Choroid plexus epithelial cell (primary cell): ENCODE measurements around the gene KCNJ16.
"Not testable (repeated sequence)": the region's sequence is repeated elsewhere in the genome, so short reads cannot be mapped to it uniquely, and the experiment has no call there.

ENCODE experiments used
- DNase-seq: peaks from one replicate; pipeline ENCODE4 v3.0.0-alpha.2; 2010; ENCODE audit warnings: low read depth
- H3K4me3 ChIP-seq: 2 replicates; pipeline ENCODE4 v1.5.1; 2011; ENCODE audit warnings: low read depth, mild to moderate bottlenecking, control low read depth, low read length, moderate library complexity
- TF ChIP-seq, protein P1 (sequence below): conservative IDR thresholded peaks from 2 replicates; pipeline ENCODE4 v1.5.1; 2011; ENCODE audit warnings: low read depth, mild to moderate bottlenecking, control low read depth, inconsistent platforms, low read length, moderate library complexity

KCNJ16 gene

DNA sequence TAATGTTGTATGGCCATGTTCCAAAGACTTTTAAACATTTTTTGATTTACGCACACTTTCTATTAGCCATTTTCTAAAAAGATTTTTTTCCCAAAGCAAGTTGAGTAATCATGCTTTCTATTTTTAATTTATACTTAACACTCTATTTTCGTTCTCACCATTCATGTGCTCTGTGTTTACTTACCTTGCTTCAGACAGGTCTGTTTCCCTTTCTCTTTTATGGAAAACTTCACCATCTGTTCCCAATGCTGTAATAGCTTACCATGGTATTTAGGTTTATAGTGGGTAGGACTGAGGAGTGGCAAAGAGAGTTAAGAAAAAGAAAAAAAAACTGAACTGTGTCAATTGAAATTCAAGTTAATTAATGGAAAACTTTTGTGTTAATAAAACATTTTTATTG, 37.5 kb upstream of the KCNJ16 start:
- DNase-seq = no peak
- TF ChIP-seq, protein P1, sequence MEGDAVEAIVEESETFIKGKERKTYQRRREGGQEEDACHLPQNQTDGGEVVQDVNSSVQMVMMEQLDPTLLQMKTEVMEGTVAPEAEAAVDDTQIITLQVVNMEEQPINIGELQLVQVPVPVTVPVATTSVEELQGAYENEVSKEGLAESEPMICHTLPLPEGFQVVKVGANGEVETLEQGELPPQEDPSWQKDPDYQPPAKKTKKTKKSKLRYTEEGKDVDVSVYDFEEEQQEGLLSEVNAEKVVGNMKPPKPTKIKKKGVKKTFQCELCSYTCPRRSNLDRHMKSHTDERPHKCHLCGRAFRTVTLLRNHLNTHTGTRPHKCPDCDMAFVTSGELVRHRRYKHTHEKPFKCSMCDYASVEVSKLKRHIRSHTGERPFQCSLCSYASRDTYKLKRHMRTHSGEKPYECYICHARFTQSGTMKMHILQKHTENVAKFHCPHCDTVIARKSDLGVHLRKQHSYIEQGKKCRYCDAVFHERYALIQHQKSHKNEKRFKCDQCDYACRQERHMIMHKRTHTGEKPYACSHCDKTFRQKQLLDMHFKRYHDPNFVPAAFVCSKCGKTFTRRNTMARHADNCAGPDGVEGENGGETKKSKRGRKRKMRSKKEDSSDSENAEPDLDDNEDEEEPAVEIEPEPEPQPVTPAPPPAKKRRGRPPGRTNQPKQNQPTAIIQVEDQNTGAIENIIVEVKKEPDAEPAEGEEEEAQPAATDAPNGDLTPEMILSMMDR = no peak
- H3K4me3 ChIP-seq = no peak overlapping the region

DNA sequence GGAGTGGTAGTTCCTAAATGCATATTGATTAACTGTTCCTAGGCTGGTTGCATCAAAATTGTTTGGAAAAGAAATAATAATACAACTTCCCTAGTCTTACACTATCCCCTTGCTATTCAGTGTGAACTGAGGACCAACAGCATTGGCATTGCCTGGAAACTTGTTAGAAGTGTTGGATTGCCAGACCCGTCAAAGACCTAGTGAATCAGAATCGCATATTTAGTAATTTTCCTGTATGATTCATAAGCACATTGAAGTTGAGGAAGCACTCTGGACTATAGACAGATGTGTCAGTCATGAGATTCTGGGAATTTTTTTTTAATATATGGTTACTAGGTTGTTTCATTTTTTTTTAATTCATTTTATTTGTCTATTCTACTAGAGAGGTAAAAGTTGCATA, 34.7 kb upstream of the KCNJ16 start:
- TF ChIP-seq, protein P1 = no peak
- no peak overlapping the region for H3K4me3 ChIP-seq
- DNase-seq = peak; percentile 62

DNA sequence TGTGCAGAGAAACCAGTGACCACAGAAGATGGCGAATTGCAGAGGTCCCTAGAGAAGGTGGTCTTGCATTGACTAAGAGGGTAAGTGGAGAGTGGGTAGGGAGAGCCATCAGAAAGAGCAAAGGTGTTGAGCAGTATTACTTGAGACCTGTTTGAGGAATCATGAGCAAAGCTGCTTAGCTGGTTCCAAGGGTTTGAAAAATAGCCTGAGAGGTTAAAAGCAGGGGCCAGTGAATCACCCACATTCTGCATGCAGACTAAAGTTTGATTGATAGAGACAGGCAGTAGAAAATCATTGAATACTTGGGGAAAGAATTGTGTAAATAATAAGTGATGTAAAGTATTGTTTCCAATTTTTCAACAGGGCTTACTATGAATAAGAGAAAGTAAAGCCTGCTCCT, 34.0 kb upstream of the KCNJ16 start:
- no peak overlapping the region for H3K4me3 ChIP-seq
- TF ChIP-seq, protein P1 = no peak
- DNase-seq = no peak

DNA sequence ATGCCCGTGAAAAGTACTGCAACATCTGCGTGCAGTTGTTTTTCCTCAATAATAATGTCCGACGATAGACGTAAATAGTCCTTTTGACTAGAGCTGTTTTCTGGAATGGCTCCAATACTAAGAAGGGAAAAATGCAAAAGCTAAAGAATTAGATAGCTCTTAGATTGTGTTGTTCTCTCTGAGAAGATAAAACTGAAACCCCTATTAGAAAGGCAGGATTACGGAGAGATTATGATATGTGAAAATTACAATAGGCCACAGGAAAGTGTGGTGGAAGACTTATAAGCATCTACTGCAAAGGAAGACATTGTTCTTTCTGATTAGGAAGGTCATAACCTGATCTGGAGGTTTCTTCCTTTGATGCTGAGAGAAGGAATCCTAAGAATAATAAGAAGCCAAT, 33.5 kb upstream of the KCNJ16 start:
- TF ChIP-seq, protein P1 = no peak
- no peak for DNase-seq
- H3K4me3 ChIP-seq = no peak overlapping the region

DNA sequence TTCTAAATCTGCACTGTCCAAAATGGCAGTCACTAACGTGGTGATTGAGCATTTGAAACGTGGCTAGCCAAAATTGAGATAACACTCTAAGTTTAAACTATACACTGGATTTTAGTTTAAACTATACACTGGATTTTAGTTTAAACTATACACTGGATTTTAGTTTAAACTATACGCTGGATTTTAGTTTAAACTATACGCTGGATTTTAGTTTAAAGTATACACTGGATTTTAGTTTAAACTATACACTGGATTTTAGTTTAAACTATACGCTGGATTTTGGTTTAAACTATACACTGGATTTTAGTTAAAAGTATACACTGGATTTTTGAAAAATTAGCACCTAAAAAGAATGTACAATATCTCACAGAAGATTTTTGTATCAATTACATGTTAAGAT, 29.2 kb upstream of the KCNJ16 start:
- not testable (repeated sequence) for DNase-seq, H3K4me3 ChIP-seq

DNA sequence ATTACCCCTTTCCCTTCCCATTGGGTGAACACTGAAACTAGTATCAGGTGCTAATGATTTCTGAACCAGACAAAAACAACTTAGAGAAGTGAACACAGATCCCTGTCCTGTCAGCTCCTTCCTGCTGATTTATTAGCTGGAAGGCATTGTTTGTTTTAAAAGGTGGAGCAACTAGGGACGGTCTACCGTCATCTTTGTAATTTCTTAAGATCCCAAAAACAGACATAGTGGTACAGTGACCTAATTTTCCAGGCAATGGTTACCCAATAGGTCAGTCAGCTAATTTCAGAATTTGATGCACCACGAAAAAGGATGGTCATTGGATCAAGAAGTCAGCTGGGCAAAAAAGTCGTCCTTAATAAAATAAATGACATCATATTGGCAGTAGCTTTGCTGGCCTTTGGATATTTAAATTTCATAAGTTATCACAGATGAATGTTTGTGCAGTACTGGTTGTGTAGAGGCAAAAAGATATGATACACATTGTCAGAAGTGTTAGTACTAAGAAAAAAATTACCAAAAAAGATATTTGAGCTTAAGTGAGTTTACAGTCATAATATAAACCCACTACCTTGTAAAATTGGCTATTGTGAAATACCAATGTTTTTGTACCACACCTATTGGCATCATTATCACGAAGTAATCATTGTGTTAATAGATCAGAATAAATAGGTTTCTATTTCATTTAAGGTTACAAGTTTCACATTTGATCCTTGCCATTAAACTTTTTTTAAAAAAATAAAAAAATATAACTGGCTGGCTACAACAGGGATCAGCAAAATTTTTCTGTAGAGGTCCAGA, 27.2 kb upstream of the KCNJ16 start:
- no peak overlapping the region for H3K4me3 ChIP-seq
- TF ChIP-seq, protein P1 = no peak
- peak; percentile 59 for DNase-seq

DNA sequence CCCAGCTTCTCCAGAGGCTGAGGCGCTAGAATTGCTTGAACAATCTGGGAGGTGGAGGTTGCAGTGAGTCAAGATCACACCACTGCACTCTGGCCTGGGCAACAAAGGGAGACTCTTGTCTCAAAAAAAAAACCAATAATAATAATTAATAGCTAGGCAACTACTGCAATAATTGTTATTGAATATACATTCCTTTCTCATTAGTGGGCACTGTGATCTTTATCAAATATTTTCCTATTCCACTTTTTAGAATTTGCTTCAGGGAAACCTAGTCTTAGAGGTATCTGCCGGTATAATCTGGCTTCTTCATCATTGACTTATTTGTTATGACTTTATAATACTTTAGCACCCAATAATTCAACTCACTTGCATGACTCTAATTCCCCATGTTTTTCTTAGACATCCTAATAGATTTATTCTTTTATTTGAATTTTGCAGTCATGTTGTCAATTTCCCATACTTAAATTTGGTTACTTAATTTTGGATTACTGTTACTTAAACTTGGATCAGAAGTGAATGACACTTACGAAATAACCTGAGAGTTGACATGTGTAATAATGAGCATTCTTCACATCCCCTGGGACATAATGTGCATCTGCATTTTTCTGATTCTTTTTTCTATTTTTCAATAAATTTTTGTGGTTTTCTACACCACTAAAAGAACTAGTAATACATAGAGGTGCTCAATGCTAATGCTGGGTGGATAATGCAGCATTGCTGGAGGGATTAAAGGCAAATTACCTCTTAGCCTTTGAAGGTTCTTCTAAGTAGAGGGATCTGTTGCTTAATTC, 25.0 kb upstream of the KCNJ16 start:
- H3K4me3 ChIP-seq = no peak overlapping the region
- TF ChIP-seq, protein P1 = no peak
- DNase-seq = peak; percentile 65
